K562 (cell line): ENCODE measurements around the gene MALRD1. TPM values are rescaled to one million over a fixed set of nuclear protein-coding genes. Genes with fewer than 3 reads are reported as not detected.

Source experiments
- ATAC-seq: fragments of 200-7000 bp; cut with Tn5 transposase; 3 replicates; pipeline ENCODE4 v1.9.1; 2020; ENCODE audit warnings: moderate library complexity
- BruUV-seq: library from RNA; stranded (reverse); fragments of 400-500 nt; replicated peaks from 2 replicates; lab custom pipeline; 2021; lab: Mats Ljungman, UMichigan
- CTCF ChIA-PET: fragments of 300-600 bp; formaldehyde crosslinking; extraction: SDS; loops from one replicate; lab custom pipeline; 2021; ENCODE audit warnings: low intra/inter-chr PET ratio; lab: Yijun Ruan, JAX
- POLR2A ChIA-PET: fragments of 300-600, 350-650 bp; sonication (Branson Sonifier 250); formaldehyde crosslinking; extraction: SDS; loops from one replicate; lab custom pipeline; 2021; ENCODE audit warnings: antibody characterized with exemption, inconsistent platforms; lab: Yijun Ruan, JAX
- DNase-seq, 4 experiments: peaks; one replicate each; pipeline versions ENCODE4 v3.0.0 to v3.0.0-alpha.2; 2011 to 2018; ENCODE audit warnings: low spot score in 3 of 4, mixed read lengths in 3 of 4; ENCODE audit errors: extremely low read depth in 1 of 4
- FAIRE-seq: peaks from 2 replicates; lab custom pipeline; 2011; peaks lifted over from hg19 to GRCh38; lab: Jason Lieb, UNC
- H2AFZ ChIP-seq: 2 replicates; pipeline ENCODE4 v1.6.0; 2011; ENCODE audit warnings: low read depth, low read length, control low read depth, inconsistent platforms
- H3K27ac ChIP-seq: fragments of 200-600 bp; 3 replicates; pipeline ENCODE4 v1.8.0; 2011; ENCODE audit warnings: low read depth, mild to moderate bottlenecking, control low read depth, inconsistent platforms, low read length, moderate library complexity, mixed read lengths; ENCODE audit errors: extremely low read depth
- H3K27me3 ChIP-seq, 2 experiments: fragments of 300-600 bp in 1 of 2; 2 replicates in 1 of 2; 3 replicates in 1 of 2; pipeline versions ENCODE4 v1.6.0 to v1.8.0; 2011; ENCODE audit warnings: inconsistent platforms in 2 of 2, low read length in 2 of 2, mild to moderate bottlenecking in 1 of 2, mixed read lengths in 1 of 2, moderate library complexity in 1 of 2; ENCODE audit not compliant: control insufficient read depth in 2 of 2, insufficient read depth in 2 of 2
- H3K36me3 ChIP-seq: fragments of 300-600 bp; 3 replicates; pipeline ENCODE4 v1.8.0; 2011; ENCODE audit warnings: mild to moderate bottlenecking, low read length, inconsistent platforms; ENCODE audit not compliant: control insufficient read depth, insufficient read depth
- H3K4me1 ChIP-seq, 2 experiments: fragments of 200-600 bp in 1 of 2; replicated peaks in 1 of 2; 2 replicates in 1 of 2; 3 replicates in 1 of 2; pipeline versions ENCODE4 v1.5.1 to v1.8.0; 2011; ENCODE audit warnings: inconsistent platforms in 2 of 2, low read length in 2 of 2, mild to moderate bottlenecking in 1 of 2, mixed read lengths in 1 of 2, moderate library complexity in 1 of 2; ENCODE audit not compliant: control insufficient read depth in 2 of 2, insufficient read depth in 2 of 2
- H3K4me2 ChIP-seq: 2 replicates; pipeline ENCODE4 v1.6.1; 2011; ENCODE audit warnings: low read length, control low read depth, inconsistent platforms, mixed read lengths; ENCODE audit not compliant: insufficient read depth
- H3K4me3 ChIP-seq: fragments of 200-600 bp; sonication (generic), shearing (Covaris generic); 2 replicates; pipeline ENCODE4 v1.5.1; 2016; ENCODE audit warnings: control low read depth, inconsistent platforms
- H3K79me2 ChIP-seq: fragments of 200-600 bp; 3 replicates; pipeline ENCODE4 v1.8.0; 2011; ENCODE audit warnings: low read length, inconsistent platforms; ENCODE audit not compliant: control insufficient read depth, insufficient read depth
- H3K9ac ChIP-seq, 2 experiments: 2 replicates each; pipeline versions ENCODE4 v1.6.0 to v1.6.1; 2011; ENCODE audit warnings: low read depth in 2 of 2, low read length in 2 of 2, control low read depth in 1 of 2, inconsistent platforms in 1 of 2, mild to moderate bottlenecking in 1 of 2, mixed read lengths in 1 of 2; ENCODE audit not compliant: insufficient read depth in 1 of 2
- H3K9me1 ChIP-seq: one replicate; pipeline ENCODE4 v1.6.0; 2011; ENCODE audit warnings: inconsistent platforms, mild to moderate bottlenecking, low read length, moderate library complexity; ENCODE audit not compliant: control insufficient read depth, insufficient read depth
- H3K9me3 ChIP-seq: replicated peaks from 2 replicates; pipeline ENCODE4 v1.5.1; 2011; ENCODE audit warnings: low read depth, low read length, inconsistent platforms; ENCODE audit not compliant: control insufficient read depth, insufficient read depth
- H4K20me1 ChIP-seq: replicated peaks from 2 replicates; pipeline ENCODE4 v1.6.1; 2011; ENCODE audit warnings: low read length, inconsistent platforms, mixed read lengths; ENCODE audit not compliant: control insufficient read depth, insufficient read depth
- ETV1 ChIP-seq: fragments of 450-650 bp; conservative IDR thresholded peaks from 2 replicates; pipeline ENCODE4 v1.6.1; 2016; ENCODE audit warnings: missing genetic modification characterization, control low read depth, low read depth, missing compliant biosample characterization
- HCFC1 ChIP-seq: IDR thresholded peaks from 2 replicates; pipeline ENCODE4 v1.6.1; 2012; ENCODE audit warnings: low read depth, low read length, improper control_type of control experiment
- HMG20B ChIP-seq: fragments of 250-450 bp; sonication (Bioruptor Pico); IDR thresholded peaks from 2 replicates; pipeline ENCODE4 v1.5.0; 2021; ENCODE audit warnings: mild to moderate bottlenecking
- OTX1 ChIP-seq: fragments of 450-650 bp; formaldehyde crosslinking; IDR thresholded peaks from 2 replicates; pipeline ENCODE4 v1.4.0; 2022; ENCODE audit warnings: mild to moderate bottlenecking
- RBM22 ChIP-seq: fragments of 200-400 bp; formaldehyde crosslinking; IDR thresholded peaks from 2 replicates; pipeline ENCODE4 v1.6.1; 2018; ENCODE audit warnings: low read length, low read depth; ENCODE audit not compliant: poor library complexity, severe bottlenecking
- TCF7L2 ChIP-seq: fragments of 150-350 bp; IDR thresholded peaks from 2 replicates; pipeline ENCODE4 v1.6.1; 2016; ENCODE audit warnings: low read depth, mild to moderate bottlenecking, low read length, moderate library complexity
- TFAM ChIP-seq: fragments of 250-450 bp; sonication (Bioruptor Pico); conservative IDR thresholded peaks from 2 replicates; pipeline ENCODE4 v1.5.0; 2021; ENCODE audit warnings: mild to moderate bottlenecking, moderate library complexity
- ZBTB33 ChIP-seq: sonication (generic); formaldehyde crosslinking; IDR thresholded peaks from 2 replicates; pipeline ENCODE4 v1.8.1; 2023; ENCODE audit warnings: mild to moderate bottlenecking, missing genetic modification reagents
- ZNF224 ChIP-seq: sonication (generic); formaldehyde crosslinking; IDR thresholded peaks from 2 replicates; pipeline ENCODE4 v1.8.0; 2022; ENCODE audit warnings: mild to moderate bottlenecking, missing genetic modification reagents
- WGBS: fragments of 100-300 bp; shearing (Covaris generic); methylation state at CpG from one replicate; pipeline ENCODE4 v1.1.6; 2016; ENCODE audit warnings: low coverage, mixed read lengths; ENCODE audit not compliant: insufficient coverage; ENCODE audit errors: missing lambda C conversion rate; 5-methylcytosine and 5-hydroxymethylcytosine counted together
- in situ Hi-C: fragments of 300-500 bp; cut with MboI; formaldehyde crosslinking; loops from 4 replicates; pipeline ENCODE4 v1.15.0; 2018; ENCODE audit warnings: inconsistent platforms, mixed read lengths
- intact Hi-C: fragments of 100-400 bp; cut with micrococcal nuclease; formaldehyde crosslinking; loops from 2 replicates; pipeline ENCODE4 v1.14.2; 2022
- polyA plus RNA-seq, 8 experiments: library from polyadenylated mRNA; depleted of rRNA in 4 of 8; stranded (reverse) in 5 of 8; unstranded in 3 of 8; fragments of >200 nt; fragmentation: Nextera tagmentation in 2 of 8; fragmentation: Illumina TruSeq in 1 of 8; extraction: Ambion mirVana in 2 of 8; extraction: Trizol in 1 of 8; gene quantifications; 2 replicates each; pipeline versions ENCODE4 v1.2.1 to v1.2.3, GENCODE V29; 2011 to 2014; ENCODE audit warnings: inconsistent platforms in 1 of 8, missing spikeins in 1 of 8
- total RNA-seq, 7 experiments: library from RNA; depleted of rRNA in 6 of 7; stranded (reverse); fragments of >200 nt in 6 of 7; fragmentation: Illumina TruSeq in 2 of 7; extraction: Trizol in 2 of 7; gene quantifications; 2 replicates each; pipeline versions ENCODE4 v1.2.1 to v1.2.3, GENCODE V29; 2011 to 2021; ENCODE audit warnings: low replicate concordance in 1 of 7
- TF ChIP-seq, protein P1 (sequence below): fragments of 450-650 bp; formaldehyde crosslinking; IDR thresholded peaks from 2 replicates; pipeline ENCODE4 v1.4.0; 2022; ENCODE audit warnings: mild to moderate bottlenecking, moderate library complexity
- TF ChIP-seq, protein P2 (sequence below), 2 experiments: IDR thresholded peaks; 2 replicates each; pipeline ENCODE4 v1.6.1; 2011; ENCODE audit warnings: borderline replicate concordance in 1 of 2, control low read depth in 1 of 2, low read depth in 1 of 2, low read length in 1 of 2, mild to moderate bottlenecking in 1 of 2, mixed read lengths in 1 of 2, moderate library complexity in 1 of 2; ENCODE audit not compliant: insufficient read depth in 1 of 2, insufficient read length in 1 of 2, poor library complexity in 1 of 2, severe bottlenecking in 1 of 2; ENCODE audit errors: extremely low read depth in 1 of 2
- TF ChIP-seq, protein P3 (sequence below), 3 experiments: fragments of 200-800 bp in 1 of 3; sonication (Bioruptor generic) in 1 of 3; sonication (generic) in 1 of 3; formaldehyde crosslinking in 1 of 3; IDR thresholded peaks; 2 replicates each; pipeline versions ENCODE4 v1.6.1 to v1.8.0; 2016 to 2022; ENCODE audit warnings: mild to moderate bottlenecking in 2 of 3, missing compliant biosample characterization in 2 of 3, missing genetic modification characterization in 2 of 3, missing genetic modification reagents in 1 of 3

Gene MALRD1
- total and polyA plus RNA-seq, 9 of the 15 experiments (the other 6 are each of a cell fraction or from before 2014, with no cell fraction given): not detected

GRCh38 chr10:19184891-19185290 lies 136.3 kb downstream of the MALRD1 start:
- ChIA-PET CTCF (no interaction called here), POLR2A (no interaction called here)
- H2AFZ ChIP-seq: no peak overlapping the region
- no TSS peak for BruUV-seq
- 0% methylated on average over 2 of the region's 2 CpGs for WGBS
- H3K27me3 ChIP-seq: no peaks in the 10 kb centered on the region
- H3K36me3 ChIP-seq: no peaks in the 10 kb centered on the region
- no peak for DNase-seq
- no peaks in the 10 kb centered on the region for H3K79me2 ChIP-seq
- intact Hi-C loops (no loop called here), in situ Hi-C loops (no loop called here)
- H4K20me1 ChIP-seq: no peaks in the 10 kb centered on the region
- no peak overlapping the region for H3K4me3 ChIP-seq
- H3K9ac ChIP-seq: no peak overlapping the region
- no peak overlapping the region for H3K4me2 ChIP-seq
- no peaks in the 10 kb centered on the region for H3K9me3 ChIP-seq
- H3K9me1 ChIP-seq: no peaks in the 10 kb centered on the region
- H3K4me1 ChIP-seq: no peaks in the 10 kb centered on the region
- FAIRE-seq: no peak
- H3K27ac ChIP-seq: no peak overlapping the region
- no peak for ATAC-seq
- TF ChIP-seq OTX1: no peak
- TF ChIP-seq, protein P1, sequence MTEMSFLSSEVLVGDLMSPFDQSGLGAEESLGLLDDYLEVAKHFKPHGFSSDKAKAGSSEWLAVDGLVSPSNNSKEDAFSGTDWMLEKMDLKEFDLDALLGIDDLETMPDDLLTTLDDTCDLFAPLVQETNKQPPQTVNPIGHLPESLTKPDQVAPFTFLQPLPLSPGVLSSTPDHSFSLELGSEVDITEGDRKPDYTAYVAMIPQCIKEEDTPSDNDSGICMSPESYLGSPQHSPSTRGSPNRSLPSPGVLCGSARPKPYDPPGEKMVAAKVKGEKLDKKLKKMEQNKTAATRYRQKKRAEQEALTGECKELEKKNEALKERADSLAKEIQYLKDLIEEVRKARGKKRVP: no peak
- no peak for TF ChIP-seq RBM22
- no peak for TF ChIP-seq ZNF224 (CRISPR knock-in tag)
- no peak for TF ChIP-seq ZBTB33 (CRISPR knock-in tag)
- TF ChIP-seq, protein P2, sequence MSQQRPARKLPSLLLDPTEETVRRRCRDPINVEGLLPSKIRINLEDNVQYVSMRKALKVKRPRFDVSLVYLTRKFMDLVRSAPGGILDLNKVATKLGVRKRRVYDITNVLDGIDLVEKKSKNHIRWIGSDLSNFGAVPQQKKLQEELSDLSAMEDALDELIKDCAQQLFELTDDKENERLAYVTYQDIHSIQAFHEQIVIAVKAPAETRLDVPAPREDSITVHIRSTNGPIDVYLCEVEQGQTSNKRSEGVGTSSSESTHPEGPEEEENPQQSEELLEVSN (IDR thresholded peaks at IDR 0.05; ENCODE audit: borderline replicate concordance in 1 of 2, extremely low read depth in 1 of 2, insufficient read depth in 1 of 2, insufficient read length in 1 of 2, low read depth in 1 of 2, low read length in 1 of 2, poor library complexity in 1 of 2, severe bottlenecking in 1 of 2): no peak
- no peak for TF ChIP-seq HMG20B
- TF ChIP-seq TCF7L2: no peak
- no peak for TF ChIP-seq ETV1 (tag)
- TF ChIP-seq, protein P3, sequence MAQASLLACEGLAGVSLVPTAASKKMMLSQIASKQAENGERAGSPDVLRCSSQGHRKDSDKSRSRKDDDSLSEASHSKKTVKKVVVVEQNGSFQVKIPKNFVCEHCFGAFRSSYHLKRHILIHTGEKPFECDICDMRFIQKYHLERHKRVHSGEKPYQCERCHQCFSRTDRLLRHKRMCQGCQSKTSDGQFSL (CRISPR knock-in tag; IDR thresholded peaks at IDR 0.05): no peak
- TF ChIP-seq, protein P3 (tag; IDR thresholded peaks at IDR 0.05): no peak
- TF ChIP-seq HCFC1: no peak
- no peak for TF ChIP-seq TFAM (CRISPR knock-in tag)
